GM13976 (cell line): Measurements from ENCODE around the gene SNAP47.

Source experiments
- DNase-seq: peaks from one replicate; pipeline ENCODE4 v3.0.0; 2012; ENCODE audit warnings: low spot score
- CTCF ChIP-seq: IDR thresholded peaks from 2 replicates; pipeline ENCODE4 v1.5.1; 2012; ENCODE audit warnings: borderline replicate concordance, mild to moderate bottlenecking; ENCODE audit not compliant: insufficient read depth; ENCODE audit errors: extremely low read depth, missing control alignments, control extremely low read depth
- in situ Hi-C: fragments of 300-500 bp; cut with MboI; formaldehyde crosslinking; loops from one replicate; pipeline ENCODE4 v1.12.0; 2022; ENCODE audit warnings: low sequenced_read_pairs, mixed read lengths, inconsistent platforms; ENCODE audit not compliant: unreplicated experiment

The SNAP47 gene

GRCh38 chr1:227815468-227816409 lies 80.5 kb downstream of the SNAP47 start, which contains the start of gene PRSS38:
Gene PRSS38 (plus strand): TSS chr1:227815675. CDS start chr1:227815717, 42 bp downstream.
- no peak for TF ChIP-seq CTCF
- in situ Hi-C loops, result no loop called here
- DNase-seq, result no peak

- DNase-seq, result no peak
- TF ChIP-seq CTCF, result no peak
- in situ Hi-C loops, result no loop called here
These were observed 81.7 kb downstream of the SNAP47 start for GRCh38 chr1:227816750-227817446.

- TF ChIP-seq CTCF, result no peak
- in situ Hi-C loops, result no loop called here
- DNase-seq, result no peak
These were observed 88.3 kb downstream of the SNAP47 start for GRCh38 chr1:227823537-227823936.

GRCh38 chr1:227824204-227824603 lies 89.0 kb downstream of the SNAP47 start:
- no peak for TF ChIP-seq CTCF
- in situ Hi-C loops, result no loop called here
- DNase-seq, result no peak

- DNase-seq, result no peak
- no peak for TF ChIP-seq CTCF
- in situ Hi-C loops, result no loop called here
These were observed 93.6 kb downstream of the SNAP47 start for GRCh38 chr1:227828786-227829185.
